WTC11 (cell line): ENCODE results near the gene EIF2D. TPM values are rescaled to one million over a fixed set of nuclear protein-coding genes. Genes with fewer than 3 reads are reported as not detected.

Experiments
- ATAC-seq: fragments of 200-7000 bp; cut with Tn5 transposase; 2 replicates; pipeline ENCODE4 v1.10.0; 2021; ENCODE audit warnings: mild to moderate bottlenecking, moderate library complexity
- CTCF ChIA-PET: fragments of 300-600 bp; sonication (Branson Sonifier 250); formaldehyde crosslinking; loops from one replicate; lab custom pipeline; 2021; ENCODE audit warnings: antibody characterized with exemption; lab: Charles Lee
- POLR2A ChIA-PET: fragments of 350-600 bp; sonication (Branson Sonifier 250); formaldehyde crosslinking; loops from one replicate; lab custom pipeline; 2021; ENCODE audit warnings: antibody characterized with exemption; lab: Charles Lee
- DNase-seq: peaks from one replicate; pipeline ENCODE4 v3.0.0; 2021; ENCODE audit warnings: low spot score
- H3K27ac Mint-ChIP-seq: 2 replicates; pipeline ENCODE4 v1.8.0; 2021; ENCODE audit warnings: mixed read lengths
- H3K27me3 Mint-ChIP-seq: 2 replicates; pipeline ENCODE4 v1.8.0; 2021; ENCODE audit warnings: low read depth, mild to moderate bottlenecking, moderate library complexity, mixed read lengths
- H3K36me3 Mint-ChIP-seq: 2 replicates; pipeline ENCODE4 v1.8.0; 2021; ENCODE audit warnings: mixed read lengths
- H3K4me1 Mint-ChIP-seq: 2 replicates; pipeline ENCODE4 v1.8.0; 2022; ENCODE audit warnings: mixed read lengths
- H3K4me3 Mint-ChIP-seq: 2 replicates; pipeline ENCODE4 v1.8.0; 2021; ENCODE audit warnings: mild to moderate bottlenecking, moderate library complexity, mixed read lengths
- H3K9me3 Mint-ChIP-seq: 2 replicates; pipeline ENCODE4 v1.8.0; 2021; ENCODE audit warnings: mixed read lengths
- ATF1 ChIP-seq: sonication (generic); formaldehyde crosslinking; IDR thresholded peaks from 2 replicates; pipeline ENCODE4 v1.8.1; 2023; ENCODE audit warnings: mild to moderate bottlenecking, moderate library complexity, missing genetic modification reagents
- ATF2 ChIP-seq: sonication (generic); formaldehyde crosslinking; IDR thresholded peaks from 2 replicates; pipeline ENCODE4 v1.8.1; 2022; ENCODE audit warnings: low read depth, missing genetic modification reagents, borderline replicate concordance
- E2F4 ChIP-seq: sonication (generic); formaldehyde crosslinking; IDR thresholded peaks from 2 replicates; pipeline ENCODE4 v1.8.1; 2022; ENCODE audit warnings: low read depth, mild to moderate bottlenecking, moderate library complexity, missing genetic modification reagents, borderline replicate concordance
- ELF4 ChIP-seq: sonication (generic); formaldehyde crosslinking; IDR thresholded peaks from 2 replicates; pipeline ENCODE4 v1.8.1; 2022; ENCODE audit warnings: low read depth, mild to moderate bottlenecking, moderate library complexity, missing genetic modification reagents
- EMX1 ChIP-seq: fragments of 250-450 bp; sonication (Bioruptor Pico); IDR thresholded peaks from 2 replicates; pipeline ENCODE4 v1.8.0; 2021; ENCODE audit warnings: mild to moderate bottlenecking
- GRHL2 ChIP-seq: fragments of 250-450 bp; sonication (Bioruptor Pico); IDR thresholded peaks from 2 replicates; pipeline ENCODE4 v1.8.0; 2022; ENCODE audit warnings: mild to moderate bottlenecking, moderate library complexity; ENCODE audit not compliant: insufficient replicate concordance, severe bottlenecking
- JAZF1 ChIP-seq: fragments of 250-450 bp; sonication (Bioruptor Pico); IDR thresholded peaks from 2 replicates; pipeline ENCODE4 v1.9.0; 2021; ENCODE audit warnings: moderate library complexity, mild to moderate bottlenecking, inconsistent platforms
- MYBL2 ChIP-seq: sonication (generic); formaldehyde crosslinking; IDR thresholded peaks from 2 replicates; pipeline ENCODE4 v1.8.1; 2023; ENCODE audit warnings: mild to moderate bottlenecking, moderate library complexity, missing genetic modification reagents
- NFATC4 ChIP-seq: fragments of 250-450 bp; sonication (Bioruptor Pico); IDR thresholded peaks from 2 replicates; pipeline ENCODE4 v1.9.0; 2021; ENCODE audit warnings: mild to moderate bottlenecking
- PRRX2 ChIP-seq: fragments of 250-450 bp; sonication (Bioruptor Pico); IDR thresholded peaks from 2 replicates; pipeline ENCODE4 v1.8.0; 2021; ENCODE audit warnings: mild to moderate bottlenecking
- SMAD3 ChIP-seq: sonication (generic); formaldehyde crosslinking; IDR thresholded peaks from 2 replicates; pipeline ENCODE4 v1.8.0; 2022; ENCODE audit warnings: missing genetic modification reagents, mild to moderate bottlenecking, borderline replicate concordance
- SMAD4 ChIP-seq: sonication (generic); formaldehyde crosslinking; IDR thresholded peaks from 2 replicates; pipeline ENCODE4 v1.8.0; 2022; ENCODE audit warnings: mild to moderate bottlenecking, missing genetic modification reagents
- ZNF232 ChIP-seq: sonication (generic); formaldehyde crosslinking; IDR thresholded peaks from 2 replicates; pipeline ENCODE4 v1.8.0; 2022; ENCODE audit warnings: mild to moderate bottlenecking, missing genetic modification reagents
- ZNF263 ChIP-seq: sonication (generic); formaldehyde crosslinking; IDR thresholded peaks from 2 replicates; pipeline ENCODE4 v1.8.1; 2022; ENCODE audit warnings: low read depth, mild to moderate bottlenecking, moderate library complexity, missing genetic modification reagents
- ZNF423 ChIP-seq: fragments of 250-450 bp; sonication (Bioruptor Pico); IDR thresholded peaks from 2 replicates; pipeline ENCODE4 v2.1.2; 2022; ENCODE audit warnings: mild to moderate bottlenecking, moderate library complexity
- ZNF512 ChIP-seq: sonication (generic); formaldehyde crosslinking; IDR thresholded peaks from 2 replicates; pipeline ENCODE4 v1.8.1; 2022; ENCODE audit warnings: missing genetic modification reagents, borderline replicate concordance
- total RNA-seq: library from RNA; stranded (reverse); gene quantifications from 3 replicates; pipeline ENCODE4 v1.2.3, GENCODE V29; 2021
- TF ChIP-seq, protein P1 (sequence below): sonication (generic); formaldehyde crosslinking; conservative IDR thresholded peaks from 2 replicates; pipeline ENCODE4 v1.8.1; 2023; ENCODE audit warnings: mild to moderate bottlenecking, low read depth, missing genetic modification reagents, moderate library complexity
- TF ChIP-seq, protein P2 (sequence below): sonication (generic); formaldehyde crosslinking; IDR thresholded peaks from 2 replicates; pipeline ENCODE4 v1.8.1; 2023; ENCODE audit warnings: mild to moderate bottlenecking, missing genetic modification reagents, moderate library complexity

The EIF2D gene
- total RNA-seq, 1 experiment from 2014 or later = 35.7 TPM

DNA sequence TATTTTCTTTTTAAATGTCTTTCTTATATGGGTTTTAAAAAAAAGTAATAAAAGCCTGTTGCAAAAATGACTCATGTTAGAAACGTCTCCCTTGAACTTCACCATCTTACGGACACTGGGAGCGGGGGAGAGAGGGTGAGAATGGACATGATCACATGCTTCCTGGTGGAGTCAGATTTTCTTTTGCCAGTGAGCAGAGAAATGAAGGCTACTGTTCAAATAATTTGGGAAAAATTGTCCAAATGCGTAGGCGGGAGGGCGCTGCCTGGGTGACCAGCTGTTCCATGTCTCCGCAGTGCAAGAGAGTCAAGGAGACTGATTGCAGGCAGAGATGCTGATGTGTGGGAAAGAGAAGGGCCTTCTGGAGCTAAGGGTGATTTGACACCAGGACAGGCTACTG lies 23.1 kb downstream of the EIF2D start:
- no peaks in the 10 kb centered on the region for H3K9me3 Mint-ChIP-seq
- no peaks in the 10 kb centered on the region for H3K4me1 Mint-ChIP-seq
- CTCF ChIA-PET = interaction anchor here (3.2 to 7.8 kb wide), 2 partner anchors 98 to 110 kb away, joined by 15 to 126 read pairs; no protein-coding TSS in a partner anchor
- H3K36me3 Mint-ChIP-seq = peaks cover 21% of the 10 kb centered on the region
- TF ChIP-seq JAZF1 (CRISPR knock-in tag) (no peak), ATF1 (CRISPR knock-in tag) (no peak), E2F4 (CRISPR knock-in tag) (no peak), ATF2 (CRISPR knock-in tag) (no peak), ZNF263 (no peak), SMAD4 (CRISPR knock-in tag) (no peak), NFATC4 (CRISPR knock-in tag) (no peak), ELF4 (CRISPR knock-in tag) (no peak), PRRX2 (CRISPR knock-in tag) (no peak), EMX1 (no peak), ZNF232 (no peak), SMAD3 (CRISPR knock-in tag) (no peak), ZNF512 (CRISPR knock-in tag) (no peak), ZNF423 (CRISPR knock-in tag) (no peak)
- POLR2A ChIA-PET = interaction anchor here (0.7 kb wide), 1 partner anchor 44 kb away, joined by 3 read pairs; no protein-coding TSS in a partner anchor
- DNase-seq (no peak), ATAC-seq (no peak)
- no peak overlapping the region for H3K27ac Mint-ChIP-seq
- no peak overlapping the region for H3K4me3 Mint-ChIP-seq
- H3K27me3 Mint-ChIP-seq = no peaks in the 10 kb centered on the region

GRCh38 chr1:206588492-206588891 lies 23.8 kb downstream of the EIF2D start:
- ATAC-seq (no peak), DNase-seq (no peak)
- H3K36me3 Mint-ChIP-seq = peaks cover 17% of the 10 kb centered on the region
- CTCF ChIA-PET = interaction anchor here (1.3 to 7.8 kb wide), 5 partner anchors 24 to 117 kb away, joined by 3 to 126 read pairs (median 15); partner anchors contain the start of gene EIF2D
- H3K27me3 Mint-ChIP-seq = no peaks in the 10 kb centered on the region
- no peak overlapping the region for H3K4me3 Mint-ChIP-seq
- TF ChIP-seq GRHL2 (CRISPR knock-in tag) (no peak), MYBL2 (CRISPR knock-in tag) (no peak)
- TF ChIP-seq, protein P1, sequence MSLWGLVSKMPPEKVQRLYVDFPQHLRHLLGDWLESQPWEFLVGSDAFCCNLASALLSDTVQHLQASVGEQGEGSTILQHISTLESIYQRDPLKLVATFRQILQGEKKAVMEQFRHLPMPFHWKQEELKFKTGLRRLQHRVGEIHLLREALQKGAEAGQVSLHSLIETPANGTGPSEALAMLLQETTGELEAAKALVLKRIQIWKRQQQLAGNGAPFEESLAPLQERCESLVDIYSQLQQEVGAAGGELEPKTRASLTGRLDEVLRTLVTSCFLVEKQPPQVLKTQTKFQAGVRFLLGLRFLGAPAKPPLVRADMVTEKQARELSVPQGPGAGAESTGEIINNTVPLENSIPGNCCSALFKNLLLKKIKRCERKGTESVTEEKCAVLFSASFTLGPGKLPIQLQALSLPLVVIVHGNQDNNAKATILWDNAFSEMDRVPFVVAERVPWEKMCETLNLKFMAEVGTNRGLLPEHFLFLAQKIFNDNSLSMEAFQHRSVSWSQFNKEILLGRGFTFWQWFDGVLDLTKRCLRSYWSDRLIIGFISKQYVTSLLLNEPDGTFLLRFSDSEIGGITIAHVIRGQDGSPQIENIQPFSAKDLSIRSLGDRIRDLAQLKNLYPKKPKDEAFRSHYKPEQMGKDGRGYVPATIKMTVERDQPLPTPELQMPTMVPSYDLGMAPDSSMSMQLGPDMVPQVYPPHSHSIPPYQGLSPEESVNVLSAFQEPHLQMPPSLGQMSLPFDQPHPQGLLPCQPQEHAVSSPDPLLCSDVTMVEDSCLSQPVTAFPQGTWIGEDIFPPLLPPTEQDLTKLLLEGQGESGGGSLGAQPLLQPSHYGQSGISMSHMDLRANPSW = no peak
- TF ChIP-seq, protein P2, sequence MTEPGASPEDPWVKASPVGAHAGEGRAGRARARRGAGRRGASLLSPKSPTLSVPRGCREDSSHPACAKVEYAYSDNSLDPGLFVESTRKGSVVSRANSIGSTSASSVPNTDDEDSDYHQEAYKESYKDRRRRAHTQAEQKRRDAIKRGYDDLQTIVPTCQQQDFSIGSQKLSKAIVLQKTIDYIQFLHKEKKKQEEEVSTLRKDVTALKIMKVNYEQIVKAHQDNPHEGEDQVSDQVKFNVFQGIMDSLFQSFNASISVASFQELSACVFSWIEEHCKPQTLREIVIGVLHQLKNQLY (CRISPR knock-in tag) = no peak
- TF ChIP-seq, all 79 proteins: peak for 0
- H3K27ac Mint-ChIP-seq = peak overlapping the region; percentile 62; the same call in 1 of the 2 replicates
- POLR2A ChIA-PET = interaction anchor here (0.7 kb wide), 1 partner anchor 44 kb away, joined by 3 read pairs; no protein-coding TSS in a partner anchor
- no peaks in the 10 kb centered on the region for H3K9me3 Mint-ChIP-seq
- H3K4me1 Mint-ChIP-seq = peaks cover 1% of the 10 kb centered on the region
